ENCODE results near the gene BACH2.

DNA sequence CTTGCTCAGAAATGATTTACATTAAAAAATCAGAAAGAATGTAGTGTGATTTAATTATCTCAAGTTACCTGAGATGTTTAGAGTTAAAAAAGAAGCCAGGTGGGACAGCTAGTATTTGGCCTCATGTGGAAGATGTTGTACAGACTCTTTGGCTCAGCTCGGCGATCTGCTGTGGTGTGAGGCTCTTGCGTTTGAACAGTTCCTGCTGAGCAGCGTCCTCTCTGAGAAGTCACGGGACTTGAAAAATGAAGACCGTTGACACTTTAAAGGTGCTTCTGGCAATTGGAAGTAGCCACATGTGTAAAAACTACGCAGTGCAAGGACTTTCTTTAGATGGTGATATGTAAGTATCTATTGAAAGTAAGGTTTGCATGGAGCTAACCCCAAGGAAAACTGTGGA, 169.0 kb downstream of the BACH2 start:
- TF ChIP-seq, protein P1, sequence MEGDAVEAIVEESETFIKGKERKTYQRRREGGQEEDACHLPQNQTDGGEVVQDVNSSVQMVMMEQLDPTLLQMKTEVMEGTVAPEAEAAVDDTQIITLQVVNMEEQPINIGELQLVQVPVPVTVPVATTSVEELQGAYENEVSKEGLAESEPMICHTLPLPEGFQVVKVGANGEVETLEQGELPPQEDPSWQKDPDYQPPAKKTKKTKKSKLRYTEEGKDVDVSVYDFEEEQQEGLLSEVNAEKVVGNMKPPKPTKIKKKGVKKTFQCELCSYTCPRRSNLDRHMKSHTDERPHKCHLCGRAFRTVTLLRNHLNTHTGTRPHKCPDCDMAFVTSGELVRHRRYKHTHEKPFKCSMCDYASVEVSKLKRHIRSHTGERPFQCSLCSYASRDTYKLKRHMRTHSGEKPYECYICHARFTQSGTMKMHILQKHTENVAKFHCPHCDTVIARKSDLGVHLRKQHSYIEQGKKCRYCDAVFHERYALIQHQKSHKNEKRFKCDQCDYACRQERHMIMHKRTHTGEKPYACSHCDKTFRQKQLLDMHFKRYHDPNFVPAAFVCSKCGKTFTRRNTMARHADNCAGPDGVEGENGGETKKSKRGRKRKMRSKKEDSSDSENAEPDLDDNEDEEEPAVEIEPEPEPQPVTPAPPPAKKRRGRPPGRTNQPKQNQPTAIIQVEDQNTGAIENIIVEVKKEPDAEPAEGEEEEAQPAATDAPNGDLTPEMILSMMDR (IDR thresholded peaks at IDR 0.05) = no peak
- TF ChIP-seq RFX5 (IDR thresholded peaks at IDR 0.05) (no peak), FOSL2 (IDR thresholded peaks at IDR 0.05) (no peak), FOSL2 (CRISPR knock-in tag; IDR thresholded peaks at IDR 0.05) (no peak), POLR2A (IDR thresholded peaks at IDR 0.05; ENCODE audit: low read length) (no peak), HDAC2 (IDR thresholded peaks at IDR 0.05) (no peak), NR3C1 (IDR thresholded peaks at IDR 0.05) (no peak), ZFP36 (IDR thresholded peaks at IDR 0.05; ENCODE audit: borderline replicate concordance, partially characterized antibody) (no peak)
- TF ChIP-seq, protein P2, sequence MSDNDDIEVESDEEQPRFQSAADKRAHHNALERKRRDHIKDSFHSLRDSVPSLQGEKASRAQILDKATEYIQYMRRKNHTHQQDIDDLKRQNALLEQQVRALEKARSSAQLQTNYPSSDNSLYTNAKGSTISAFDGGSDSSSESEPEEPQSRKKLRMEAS (IDR thresholded peaks at IDR 0.05) = no peak
